Lower leg skin (tissue), 3 donors: ENCODE results near the gene SRD5A3.

Experiments
- CTCF ChIP-seq, 3 donors: fragments of 450-650 bp; IDR thresholded peaks; one replicate each; pipeline ENCODE4 v1.5.1; 2016; ENCODE audit warnings: antibody characterized with exemption in 3 of 3, mild to moderate bottlenecking in 3 of 3, moderate library complexity in 2 of 3
- POLR2A ChIP-seq, 2 donors: fragments of 450-650 bp; IDR thresholded peaks; one replicate each; pipeline ENCODE4 v1.6.1; 2016 to 2017; ENCODE audit warnings: antibody characterized with exemption in 2 of 2, mild to moderate bottlenecking in 1 of 2, moderate library complexity in 1 of 2

DNA sequence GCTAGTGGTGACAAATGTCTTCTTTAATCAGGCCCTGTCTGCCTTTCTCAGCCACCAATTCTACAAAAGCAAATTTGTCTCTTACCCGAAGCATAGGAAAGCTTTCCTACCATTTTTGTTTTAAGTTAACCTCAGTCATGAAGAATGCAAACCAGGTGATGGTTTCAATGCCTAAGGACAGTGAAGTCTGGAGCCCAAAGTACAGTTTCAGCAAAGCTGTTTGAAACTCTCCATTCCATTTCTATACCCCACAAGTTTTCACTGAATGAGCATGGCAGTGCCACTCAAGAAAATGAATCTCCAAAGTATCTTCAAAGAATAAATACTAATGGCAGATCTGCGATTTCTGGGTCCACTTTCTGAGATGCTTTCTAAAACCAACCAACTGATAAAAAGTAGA, 23.9 kb downstream of the SRD5A3 start:
- TF ChIP-seq CTCF (IDR thresholded peaks at IDR 0.05) (no peak), POLR2A (IDR thresholded peaks at IDR 0.05) (no peak)
